Breast epithelium (tissue), 3 donors: ENCODE data around the gene ADCY4.

Experiments
- CTCF ChIP-seq, 3 donors: fragments of 450-650 bp; IDR thresholded peaks; one replicate each; pipeline ENCODE4 v1.5.1; 2016 to 2017; ENCODE audit warnings: antibody characterized with exemption in 3 of 3, mild to moderate bottlenecking in 3 of 3, moderate library complexity in 3 of 3
- POLR2A ChIP-seq: fragments of 450-650 bp; IDR thresholded peaks from one replicate; pipeline ENCODE4 v1.6.1; 2016; ENCODE audit warnings: antibody characterized with exemption, mild to moderate bottlenecking, moderate library complexity
- POLR2AphosphoS5 ChIP-seq, 3 donors: sonication (generic); formaldehyde crosslinking; IDR thresholded peaks; one replicate each; pipeline ENCODE4 v1.6.1; 2017; ENCODE audit warnings: antibody characterized with exemption in 3 of 3

GRCh38 chr14:24369463-24369862 lies 34.6 kb upstream of the ADCY4 start:
- TF ChIP-seq CTCF (IDR thresholded peaks at IDR 0.05) (no peak), POLR2AphosphoS5 (IDR thresholded peaks at IDR 0.05) (no peak), POLR2A (no peak)
